NCI-H1092 treated with DMSO at 0.1 percent for 48 hours (cell line): Measurements from ENCODE around the gene GALR2.
"Not testable (repeated sequence)": the region's sequence is repeated elsewhere in the genome, so short reads cannot be mapped to it uniquely, and the experiment has no call there.

Experiments used
- DNase-seq: peaks from one replicate; lab custom pipeline; 2025; lab: John Stamatoyannopoulos, UW

The GALR2 gene

DNA sequence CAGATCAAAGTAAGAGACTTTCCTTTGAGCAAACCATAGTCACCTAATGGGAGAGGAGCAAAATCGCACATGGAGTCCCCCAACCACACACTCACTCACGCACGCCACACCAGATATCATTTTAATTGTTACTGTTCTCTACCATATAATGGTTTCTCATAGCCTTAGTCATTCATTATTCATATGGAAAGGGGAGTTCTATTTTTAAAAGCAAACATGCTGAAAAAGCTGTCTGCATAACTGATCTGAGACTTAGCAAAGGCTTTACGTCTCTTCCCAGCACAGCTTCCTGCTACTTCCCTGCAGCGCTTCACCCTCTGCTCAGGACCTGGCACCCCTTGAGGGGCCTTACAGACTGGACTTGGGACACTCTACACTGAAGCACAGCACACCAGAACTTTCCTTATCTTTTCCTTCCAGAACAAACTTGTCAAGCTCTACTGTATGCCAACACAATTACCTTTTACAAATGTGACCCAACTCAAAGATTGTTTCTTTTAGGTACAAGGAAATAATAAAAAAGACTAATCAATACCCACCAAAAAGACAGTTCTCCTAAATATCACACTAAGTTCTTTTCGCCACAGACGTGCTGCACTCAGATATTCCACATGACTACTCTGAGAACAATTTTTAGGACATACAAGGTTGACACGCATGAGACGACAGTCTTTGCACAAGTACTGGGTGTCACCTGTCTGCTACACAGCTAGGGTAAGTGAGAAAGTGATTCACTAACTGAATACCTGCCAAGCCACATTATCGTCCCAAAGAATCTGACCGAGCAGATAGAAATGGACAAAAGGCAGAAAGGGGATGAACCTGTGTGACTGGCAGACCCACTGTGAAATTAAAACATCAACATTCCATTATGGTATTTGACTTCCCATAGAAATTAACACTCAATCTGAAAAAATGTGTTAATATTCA, 23.8 kb upstream of the GALR2 start:
- no peak for DNase-seq

DNA sequence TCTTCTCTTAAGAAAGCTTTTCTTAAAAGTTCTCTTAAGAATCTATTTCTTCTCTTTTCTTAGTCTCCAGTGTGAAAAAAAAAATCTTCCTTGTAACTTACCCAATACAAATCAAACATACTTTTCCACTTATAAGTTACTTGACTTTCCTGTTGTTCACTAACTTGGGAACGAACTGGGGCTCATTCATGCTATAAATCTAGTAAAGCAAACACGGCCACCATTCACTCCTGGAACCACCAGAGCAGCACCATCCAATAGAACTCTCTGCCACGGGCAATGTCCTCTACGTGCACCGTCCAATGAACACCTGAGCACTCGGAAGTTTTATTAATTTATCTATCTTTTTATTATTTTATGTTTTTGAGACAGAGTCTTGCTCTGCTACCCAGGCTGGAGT, 23.0 kb upstream of the GALR2 start:
- no peak for DNase-seq

DNA sequence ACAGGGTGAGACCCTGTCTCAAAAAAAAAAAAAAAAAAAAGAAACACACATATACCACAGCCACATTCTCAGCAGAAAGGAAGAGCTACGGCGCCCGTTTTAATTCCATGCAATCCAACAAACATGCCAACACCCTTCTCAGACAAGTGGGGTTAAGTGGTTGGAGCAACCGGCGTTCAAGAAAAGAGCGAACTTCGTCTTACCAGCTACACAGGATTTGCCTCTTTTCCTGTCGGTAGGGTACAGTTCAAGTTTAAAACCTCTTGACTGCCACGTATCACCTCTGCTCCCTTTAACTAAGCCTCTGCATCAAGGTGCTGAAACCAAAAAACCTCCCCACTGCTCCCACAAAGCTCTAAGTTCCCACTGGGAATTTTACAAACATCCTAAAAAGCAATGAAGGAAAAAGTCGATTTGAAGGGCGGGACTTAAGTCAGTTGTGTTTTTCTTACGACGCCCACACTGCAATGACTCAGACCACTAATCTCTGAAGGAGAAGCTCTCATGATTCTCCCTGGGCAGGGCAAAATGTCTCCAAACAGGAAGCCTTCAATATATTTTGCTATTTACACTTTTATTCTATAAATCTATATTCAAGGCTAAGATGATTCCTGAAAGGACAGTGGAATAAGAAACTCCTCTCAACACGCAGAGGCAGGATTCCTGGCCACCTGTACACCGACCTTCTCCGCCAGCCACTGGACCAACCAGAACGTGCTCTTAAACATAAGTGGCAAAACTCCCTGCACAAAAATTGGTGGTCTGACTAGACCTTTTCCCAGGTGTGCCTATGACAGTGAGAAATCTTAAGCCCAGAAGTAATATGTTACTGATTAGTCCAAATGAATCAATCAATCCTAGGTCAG, 21.1 kb upstream of the GALR2 start:
- no peak for DNase-seq

DNA sequence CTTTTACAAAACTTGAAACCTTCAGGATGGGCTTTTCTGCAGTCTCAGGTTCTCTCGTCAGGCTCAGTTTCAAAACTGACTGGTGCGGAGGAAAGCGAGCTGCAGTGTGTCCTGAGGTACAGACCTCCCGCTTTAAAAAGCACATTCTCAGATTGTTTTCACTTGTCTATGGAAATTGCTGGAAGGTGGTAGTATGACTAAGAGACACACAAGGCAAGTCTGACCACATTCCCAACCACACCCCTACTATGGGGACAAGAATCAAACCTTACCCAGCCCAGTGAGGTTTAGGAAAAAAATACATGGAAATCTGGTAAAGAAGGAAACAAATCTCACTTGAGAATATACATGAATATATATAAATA, 20.5 kb upstream of the GALR2 start:
- DNase-seq = no peak

DNA sequence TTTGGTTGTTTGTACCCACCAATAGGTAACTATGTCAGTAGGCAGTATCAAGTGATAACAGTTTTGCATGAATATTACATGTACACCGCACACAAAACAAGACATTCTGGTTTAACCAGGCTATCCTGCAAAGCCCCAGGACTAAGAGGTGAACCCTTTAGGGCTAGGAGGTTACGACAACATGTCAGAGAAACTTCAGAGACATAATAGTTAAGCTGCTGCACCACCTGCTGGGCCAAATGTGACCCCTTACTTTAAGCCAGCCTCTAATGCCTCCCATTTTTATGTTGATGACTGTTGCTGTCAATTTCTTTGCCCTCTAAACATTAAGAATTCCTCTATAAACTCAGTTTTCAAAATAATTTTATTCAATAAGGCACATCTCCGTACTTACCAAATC, 17.7 kb upstream of the GALR2 start:
- no peak for DNase-seq

DNA sequence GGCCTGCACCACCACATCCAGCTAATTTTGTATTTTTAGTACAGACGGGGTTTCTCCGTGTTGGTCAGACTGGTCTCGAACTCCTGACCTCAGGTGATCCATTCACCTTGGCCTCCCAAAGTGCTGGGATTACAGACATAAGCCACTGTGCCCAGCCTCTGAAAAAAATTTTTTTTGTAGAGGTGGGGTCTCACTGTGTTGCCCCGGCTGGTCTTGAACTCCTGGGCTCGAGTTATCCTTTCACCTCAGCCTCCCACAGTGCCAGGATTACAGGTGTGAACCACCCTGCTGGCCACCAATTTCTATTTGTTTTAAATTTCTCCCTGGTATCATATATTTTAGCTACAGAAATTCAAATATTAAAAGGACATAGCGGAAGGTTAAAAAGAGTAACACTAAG, 16.3 kb upstream of the GALR2 start:
- DNase-seq = not testable (repeated sequence)

DNA sequence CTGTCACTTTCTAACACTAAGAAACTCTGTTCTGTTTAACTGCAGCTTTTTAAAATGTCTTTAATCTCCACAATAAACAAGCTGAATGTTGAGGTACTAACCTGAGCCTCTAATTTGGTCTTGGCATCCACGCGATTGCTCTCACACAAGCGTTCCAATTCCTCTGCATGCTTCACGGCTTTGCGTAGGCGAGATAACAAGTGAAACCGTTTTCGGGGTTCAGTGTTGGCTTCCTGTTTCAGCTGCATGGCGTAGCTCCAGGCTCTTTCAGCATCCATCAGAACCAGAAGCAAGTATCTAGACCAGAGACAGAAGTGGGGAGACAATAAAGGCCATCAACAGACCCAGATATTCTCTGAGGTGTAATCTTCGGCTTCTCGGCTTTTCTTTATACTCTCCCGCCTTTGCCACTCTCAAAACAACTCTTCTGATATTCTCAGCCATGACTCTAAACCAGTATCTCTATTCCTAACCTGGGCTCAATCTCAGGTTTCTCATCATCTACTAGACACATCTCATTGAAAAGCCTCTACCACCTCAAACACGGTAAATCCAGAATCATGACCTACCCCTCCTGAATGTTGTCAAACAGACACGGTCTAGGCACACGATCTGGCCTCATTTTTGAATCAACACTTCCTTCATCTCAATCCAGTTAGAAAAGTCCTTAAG, 10.6 kb upstream of the GALR2 start:
- DNase-seq = no peak

DNA sequence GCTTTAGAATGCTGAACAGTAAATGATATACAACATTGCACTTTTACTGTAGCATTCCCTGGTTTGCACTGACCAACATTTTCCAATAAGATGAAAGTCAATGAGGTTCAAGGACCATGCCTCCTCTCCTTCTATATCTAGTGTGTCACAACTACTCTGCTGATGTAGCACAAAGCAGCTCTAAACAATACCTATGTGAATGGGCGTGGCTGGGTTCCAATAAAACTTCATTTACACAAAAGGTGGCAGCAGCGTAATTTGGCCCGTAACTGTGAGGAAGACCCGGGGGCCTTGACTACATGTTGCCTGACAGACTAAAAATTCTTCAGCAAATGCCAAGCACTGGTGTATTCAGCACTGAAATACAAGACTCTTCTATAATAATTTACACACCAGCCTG, 8.8 kb upstream of the GALR2 start:
- DNase-seq = no peak

DNA sequence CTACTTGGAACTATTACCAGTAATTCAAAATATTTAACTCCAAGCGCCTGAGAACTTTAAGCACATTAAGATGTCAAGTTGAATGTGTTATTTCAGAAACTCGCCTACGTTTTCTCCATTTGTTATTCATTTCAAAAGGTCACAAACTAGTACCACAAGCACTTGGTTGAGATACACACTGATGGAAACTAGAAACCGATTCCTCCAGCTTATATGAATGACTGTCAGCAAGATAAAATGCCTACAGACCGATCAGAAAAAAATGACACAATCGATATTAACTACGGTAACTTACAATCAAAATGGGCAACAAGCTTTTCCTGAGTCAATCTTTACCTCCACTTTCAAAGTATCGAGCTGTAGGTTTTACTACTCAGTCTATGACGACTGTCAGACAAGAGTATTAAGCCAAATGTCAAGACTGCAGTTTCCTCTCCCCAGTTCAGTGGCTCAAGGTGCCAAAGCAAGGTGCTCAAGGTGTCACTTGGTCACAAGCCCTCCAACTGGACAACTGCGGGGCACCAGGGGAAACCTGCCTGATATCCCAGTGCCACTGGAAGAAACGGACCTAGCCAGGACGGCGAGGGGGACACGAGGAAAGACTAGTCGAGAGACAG, 2.9 kb upstream of the GALR2 start:
- no peak for DNase-seq

DNA sequence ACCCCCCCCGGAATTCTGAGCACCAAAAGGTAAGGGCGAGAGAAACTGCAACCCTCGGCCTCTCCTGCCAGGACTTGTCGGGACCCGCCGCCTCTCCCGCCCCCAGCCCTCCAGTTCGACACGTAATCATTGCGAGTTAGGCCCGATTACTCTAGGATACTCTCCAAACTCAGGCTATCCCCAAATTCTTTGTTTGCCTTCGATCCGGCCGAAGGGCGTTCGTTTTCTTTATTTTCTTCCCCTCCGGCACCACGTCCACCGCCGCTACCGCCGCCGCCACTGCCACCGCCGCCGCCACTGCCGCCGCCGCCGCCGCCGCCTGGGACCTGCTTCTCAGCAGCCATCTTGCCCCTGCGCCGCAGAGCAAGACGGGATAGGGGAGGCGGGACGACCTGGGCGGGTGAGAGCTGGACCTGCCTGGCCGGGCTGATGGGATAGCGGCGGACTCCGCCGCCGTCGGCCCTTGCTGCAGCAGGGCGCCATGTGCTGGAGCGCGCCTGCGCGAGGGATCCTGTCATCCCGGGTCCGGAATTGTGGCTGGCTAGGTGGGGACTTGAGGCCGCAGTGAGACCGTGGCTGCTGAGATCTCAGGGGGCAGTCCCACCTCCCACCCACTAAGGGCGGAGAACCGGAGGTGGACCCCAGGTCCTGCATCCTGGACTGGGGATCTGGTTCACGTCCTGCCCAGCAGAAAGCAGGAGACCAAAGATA, 2.3 kb upstream of the GALR2 start, which contains the start of gene SRP68:
TSS of gene SRP68 (minus strand) at position 370 of the 711 bp plus-strand sequence. CDS start at position 344, 26 bp downstream.
- peak; percentile 88 for DNase-seq

DNA sequence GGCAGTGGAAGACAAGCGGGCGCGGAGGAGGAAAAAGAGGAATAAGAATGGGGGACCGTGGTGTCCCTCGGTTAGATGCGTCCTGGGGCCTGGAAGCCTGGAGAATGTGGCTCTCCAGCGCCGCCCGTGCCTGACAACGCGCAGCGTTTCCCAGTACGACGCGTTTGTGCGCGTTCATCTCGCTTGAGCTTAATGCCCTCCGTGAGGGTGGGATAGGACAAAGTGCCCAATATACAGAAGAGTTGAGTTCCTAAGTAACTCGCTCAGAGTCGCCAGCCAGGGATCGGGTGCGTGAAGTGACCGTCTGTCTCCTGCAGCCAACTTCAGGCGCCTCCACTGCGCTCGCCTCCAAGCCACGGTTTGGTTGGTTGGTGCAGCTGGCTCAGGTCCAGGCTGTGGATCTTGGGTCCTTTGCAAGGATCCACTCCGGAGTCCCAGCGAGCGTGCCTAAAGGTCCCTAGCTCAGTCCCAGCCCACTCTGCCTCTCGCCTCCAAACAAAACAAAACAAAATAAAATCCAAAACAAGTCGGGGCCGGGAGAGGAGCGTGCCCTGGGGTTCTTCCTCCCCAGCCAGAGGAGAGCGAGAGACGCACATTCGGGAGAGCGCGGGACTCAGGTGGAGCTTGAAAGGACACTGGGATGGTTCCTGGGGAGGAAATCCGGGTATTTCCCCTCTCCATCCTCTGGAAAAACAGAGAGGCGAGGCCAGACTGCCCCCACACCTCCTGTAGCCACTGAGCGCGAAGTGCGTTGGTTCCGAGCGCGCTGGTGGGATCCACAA, 974 bp downstream of the GALR2 start:
- no peak for DNase-seq

DNA sequence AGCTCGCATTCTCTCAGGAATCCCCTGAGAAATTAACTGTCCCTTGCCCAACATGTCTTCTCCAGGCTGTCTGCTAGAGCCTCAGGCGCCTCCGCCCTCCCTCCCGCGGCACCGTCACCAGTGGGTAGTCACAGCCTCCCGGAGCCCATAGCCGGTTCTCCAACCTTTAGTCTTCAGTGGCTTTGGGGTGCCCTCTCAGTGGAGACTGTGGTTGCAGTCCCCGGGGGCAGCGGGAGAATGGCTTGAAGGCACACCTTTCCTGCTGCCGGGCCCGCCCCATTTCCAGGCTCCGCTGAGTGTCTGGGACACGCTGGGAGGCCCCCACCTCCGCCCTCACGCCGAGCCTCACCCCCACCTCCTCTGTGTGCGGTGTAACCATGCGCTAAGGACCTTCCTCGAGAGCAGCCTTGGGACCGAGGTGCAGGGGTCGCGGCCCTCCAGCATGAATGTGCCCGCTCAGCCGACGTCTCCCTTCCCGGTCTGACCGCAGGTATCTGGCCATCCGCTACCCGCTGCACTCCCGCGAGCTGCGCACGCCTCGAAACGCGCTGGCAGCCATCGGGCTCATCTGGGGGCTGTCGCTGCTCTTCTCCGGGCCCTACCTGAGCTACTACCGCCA, 1.7 kb downstream of the GALR2 start:
- DNase-seq = no peak

DNA sequence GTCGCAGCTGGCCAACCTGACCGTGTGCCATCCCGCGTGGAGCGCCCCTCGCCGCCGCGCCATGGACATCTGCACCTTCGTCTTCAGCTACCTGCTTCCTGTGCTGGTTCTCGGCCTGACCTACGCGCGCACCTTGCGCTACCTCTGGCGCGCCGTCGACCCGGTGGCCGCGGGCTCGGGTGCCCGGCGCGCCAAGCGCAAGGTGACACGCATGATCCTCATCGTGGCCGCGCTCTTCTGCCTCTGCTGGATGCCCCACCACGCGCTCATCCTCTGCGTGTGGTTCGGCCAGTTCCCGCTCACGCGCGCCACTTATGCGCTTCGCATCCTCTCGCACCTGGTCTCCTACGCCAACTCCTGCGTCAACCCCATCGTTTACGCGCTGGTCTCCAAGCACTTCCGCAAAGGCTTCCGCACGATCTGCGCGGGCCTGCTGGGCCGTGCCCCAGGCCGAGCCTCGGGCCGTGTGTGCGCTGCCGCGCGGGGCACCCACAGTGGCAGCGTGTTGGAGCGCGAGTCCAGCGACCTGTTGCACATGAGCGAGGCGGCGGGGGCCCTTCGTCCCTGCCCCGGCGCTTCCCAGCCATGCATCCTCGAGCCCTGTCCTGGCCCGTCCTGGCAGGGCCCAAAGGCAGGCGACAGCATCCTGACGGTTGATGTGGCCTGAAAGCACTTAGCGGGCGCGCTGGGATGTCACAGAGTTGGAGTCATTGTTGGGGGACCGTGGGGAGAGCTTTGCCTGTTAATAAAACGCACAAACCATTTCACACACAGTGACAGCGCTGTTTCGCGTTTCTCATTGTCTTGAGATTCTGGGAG, 2.4 kb downstream of the GALR2 start:
- DNase-seq = no peak

DNA sequence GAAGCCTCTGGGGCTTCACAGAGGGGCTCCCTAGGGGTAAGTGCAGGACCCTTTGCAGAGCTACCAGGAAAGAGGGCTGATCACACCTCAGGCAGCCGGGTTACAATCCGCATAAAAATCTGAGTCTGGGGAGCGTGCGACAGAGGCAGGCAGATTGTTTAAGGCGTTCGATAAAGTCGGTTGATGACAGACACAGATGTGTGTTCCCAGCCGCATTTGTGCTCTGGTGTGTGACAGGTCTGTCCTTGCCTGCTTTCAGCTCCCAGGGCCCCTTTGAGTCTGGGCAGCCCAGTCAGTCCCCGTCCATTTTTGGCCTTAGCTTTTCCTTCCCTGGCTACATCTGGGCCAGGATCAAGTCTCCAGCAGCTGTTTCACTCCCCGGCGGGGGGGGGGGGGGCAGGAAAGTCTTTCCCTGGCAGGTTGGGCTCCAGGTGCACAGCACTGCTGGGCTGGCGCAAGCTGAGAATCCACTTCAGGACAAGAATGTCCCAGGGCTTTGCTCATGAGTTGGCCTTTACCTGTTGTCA, 3.1 kb downstream of the GALR2 start:
- DNase-seq = no peak

DNA sequence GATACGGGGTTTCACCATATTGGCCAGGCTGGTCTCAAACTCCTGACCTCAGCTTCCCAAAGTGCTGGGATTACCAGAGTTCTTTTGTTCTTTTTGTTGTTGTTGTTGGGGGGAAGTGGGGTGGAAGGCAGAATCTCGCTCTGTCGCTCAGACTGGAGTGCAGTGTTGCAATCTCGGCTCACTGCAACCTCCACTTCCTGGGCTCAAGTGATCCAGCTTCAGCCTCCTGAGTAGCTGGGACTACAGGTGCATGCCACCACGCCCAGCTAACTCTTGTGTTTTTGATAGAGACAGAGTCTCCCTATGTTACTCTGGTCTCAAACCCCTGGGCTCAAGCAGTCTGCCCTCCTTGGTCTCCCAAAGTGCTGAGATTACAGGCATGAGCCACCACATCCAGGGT, 3.8 kb downstream of the GALR2 start:
- not testable (repeated sequence) for DNase-seq

DNA sequence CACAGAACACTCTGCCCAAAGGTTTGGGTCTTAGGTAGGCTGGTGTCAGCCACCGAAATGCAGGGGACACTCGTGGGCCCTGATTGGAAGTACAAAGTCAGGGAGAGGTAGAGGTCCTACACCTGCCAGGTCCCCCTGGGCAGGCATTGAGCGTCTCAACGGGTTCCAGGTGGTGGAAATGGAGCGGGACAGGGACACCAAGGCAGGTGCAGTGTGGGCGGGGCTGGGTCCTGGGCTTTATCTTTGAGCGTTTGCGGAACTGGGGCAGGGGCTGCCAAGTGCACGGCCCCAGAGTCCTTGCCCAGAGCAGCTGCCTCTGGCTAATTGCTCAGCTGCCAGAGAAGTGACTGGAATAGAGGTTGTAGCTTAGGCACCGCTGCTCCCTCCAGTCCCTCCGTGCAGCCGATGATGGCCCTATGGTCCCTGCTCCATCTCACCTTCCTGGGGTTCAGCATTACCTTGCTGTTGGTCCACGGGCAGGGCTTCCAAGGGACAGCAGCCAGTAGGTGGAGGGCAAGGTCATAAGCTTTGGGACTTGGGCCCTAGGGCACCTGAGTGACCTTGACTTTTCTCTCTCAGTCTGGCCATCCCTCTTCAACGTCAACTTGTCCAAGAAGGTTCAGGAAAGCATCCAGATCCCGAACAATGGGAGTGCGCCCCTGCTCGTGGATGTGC, 4.4 kb downstream of the GALR2 start, which contains the start of gene ZACN:
TSS of gene ZACN (plus strand) at position 323 of the 675 bp plus-strand sequence. CDS start at position 406, 83 bp downstream.
- peak; percentile 30 for DNase-seq

DNA sequence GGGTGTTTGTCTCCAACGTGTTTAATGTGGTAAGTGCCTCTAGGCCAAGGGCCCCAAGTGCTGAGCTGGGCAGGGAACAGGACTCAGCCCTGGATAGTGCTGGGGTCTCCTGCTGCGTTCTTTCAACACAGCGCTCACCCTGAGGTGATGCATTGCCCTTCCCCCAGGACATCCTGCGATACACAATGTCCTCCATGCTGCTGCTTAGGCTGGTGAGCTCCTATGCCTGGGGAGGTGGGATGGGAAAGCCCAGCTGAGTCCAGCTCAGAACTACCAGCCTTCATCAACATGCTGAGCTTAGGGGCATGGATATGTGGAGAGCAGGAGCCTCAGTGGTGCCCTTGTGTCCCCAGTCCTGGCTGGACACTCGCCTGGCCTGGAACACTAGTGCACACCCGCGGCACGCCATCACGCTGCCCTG, 5.0 kb downstream of the GALR2 start:
- DNase-seq = no peak
